GM12874 (cell line): ENCODE measurements around the gene TSPAN1.

Experiments
- CTCF ChIP-seq: IDR thresholded peaks from 2 replicates; pipeline ENCODE4 v1.5.1; 2011; ENCODE audit warnings: low read depth, mild to moderate bottlenecking, control low read depth, low read length, moderate library complexity; ENCODE audit not compliant: insufficient read depth

Gene TSPAN1

GRCh38 chr1:46174448-46175231, at the start of gene TSPAN1:
Gene TSPAN1 (plus strand): TSS chr1:46175087. CDS start chr1:46181108, 6,021 bp downstream.
- TF ChIP-seq CTCF: no peak

GRCh38 chr1:46128344-46128743, 46.5 kb upstream of the TSPAN1 start:
- TF ChIP-seq CTCF: no peak

- no peak for TF ChIP-seq CTCF
Observed at GRCh38 chr1:46130121-46130520, 44.8 kb upstream of the TSPAN1 start.

- no peak for TF ChIP-seq CTCF
Observed at GRCh38 chr1:46130606-46131005, 44.3 kb upstream of the TSPAN1 start.

- TF ChIP-seq CTCF: no peak
Observed at GRCh38 chr1:46131093-46131492, 43.8 kb upstream of the TSPAN1 start.

GRCh38 chr1:46131712-46132528, 43.0 kb upstream of the TSPAN1 start:
- no peak for TF ChIP-seq CTCF

GRCh38 chr1:46132529-46133180, 42.2 kb upstream of the TSPAN1 start, which contains the start of gene PIK3R3:
Gene PIK3R3 (minus strand): TSS chr1:46132629. CDS start chr1:46131952, 677 bp downstream.
- no peak for TF ChIP-seq CTCF
